Measurements from ENCODE around the gene PAQR5.

- no peak for TF ChIP-seq POLR2A (IDR thresholded peaks at IDR 0.05)
- TF ChIP-seq, protein P1, sequence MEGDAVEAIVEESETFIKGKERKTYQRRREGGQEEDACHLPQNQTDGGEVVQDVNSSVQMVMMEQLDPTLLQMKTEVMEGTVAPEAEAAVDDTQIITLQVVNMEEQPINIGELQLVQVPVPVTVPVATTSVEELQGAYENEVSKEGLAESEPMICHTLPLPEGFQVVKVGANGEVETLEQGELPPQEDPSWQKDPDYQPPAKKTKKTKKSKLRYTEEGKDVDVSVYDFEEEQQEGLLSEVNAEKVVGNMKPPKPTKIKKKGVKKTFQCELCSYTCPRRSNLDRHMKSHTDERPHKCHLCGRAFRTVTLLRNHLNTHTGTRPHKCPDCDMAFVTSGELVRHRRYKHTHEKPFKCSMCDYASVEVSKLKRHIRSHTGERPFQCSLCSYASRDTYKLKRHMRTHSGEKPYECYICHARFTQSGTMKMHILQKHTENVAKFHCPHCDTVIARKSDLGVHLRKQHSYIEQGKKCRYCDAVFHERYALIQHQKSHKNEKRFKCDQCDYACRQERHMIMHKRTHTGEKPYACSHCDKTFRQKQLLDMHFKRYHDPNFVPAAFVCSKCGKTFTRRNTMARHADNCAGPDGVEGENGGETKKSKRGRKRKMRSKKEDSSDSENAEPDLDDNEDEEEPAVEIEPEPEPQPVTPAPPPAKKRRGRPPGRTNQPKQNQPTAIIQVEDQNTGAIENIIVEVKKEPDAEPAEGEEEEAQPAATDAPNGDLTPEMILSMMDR (IDR thresholded peaks at IDR 0.05), result no peak
- TF ChIP-seq POLR2AphosphoS5 (IDR thresholded peaks at IDR 0.05), result no peak
Observed at GRCh38 chr15:69454953-69455352, 156.2 kb downstream of the PAQR5 start.
